ENCODE results near the gene CEP20.

DNA sequence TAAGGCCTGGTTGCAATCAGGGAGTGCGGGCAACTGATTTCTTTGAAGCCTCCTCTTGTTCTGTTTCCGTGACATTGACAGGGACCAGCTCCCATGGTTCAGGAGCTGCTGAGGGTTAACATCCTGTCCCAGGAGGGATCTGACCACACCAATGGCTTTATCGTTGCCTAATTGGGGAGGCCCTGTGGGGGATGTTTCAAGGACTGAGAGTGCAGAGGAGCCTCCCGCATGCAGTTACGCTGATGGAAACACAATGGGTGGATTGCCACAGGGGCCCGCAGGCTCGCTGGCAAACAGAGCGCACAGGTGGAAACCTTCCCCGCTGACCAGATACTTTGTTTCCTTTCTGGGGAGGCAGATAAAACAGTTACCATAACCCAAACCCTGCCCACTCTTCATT, 37.2 kb upstream of the CEP20 start:
- no peak for TF ChIP-seq TAF1 (IDR thresholded peaks at IDR 0.05; ENCODE audit: borderline replicate concordance, insufficient read depth, low read length)
- no peak for TF ChIP-seq POLR2AphosphoS5 (IDR thresholded peaks at IDR 0.05; ENCODE audit: low read depth, low read length)
- TF ChIP-seq FOXP2 (optimal IDR thresholded peaks at IDR 0.05; ENCODE audit: borderline replicate concordance, extremely low read depth, extremely low read length, insufficient read depth): no peak
- no peak for TF ChIP-seq SIN3A (IDR thresholded peaks at IDR 0.05; ENCODE audit: borderline replicate concordance, insufficient read depth, low read length)
- TF ChIP-seq, protein P1, sequence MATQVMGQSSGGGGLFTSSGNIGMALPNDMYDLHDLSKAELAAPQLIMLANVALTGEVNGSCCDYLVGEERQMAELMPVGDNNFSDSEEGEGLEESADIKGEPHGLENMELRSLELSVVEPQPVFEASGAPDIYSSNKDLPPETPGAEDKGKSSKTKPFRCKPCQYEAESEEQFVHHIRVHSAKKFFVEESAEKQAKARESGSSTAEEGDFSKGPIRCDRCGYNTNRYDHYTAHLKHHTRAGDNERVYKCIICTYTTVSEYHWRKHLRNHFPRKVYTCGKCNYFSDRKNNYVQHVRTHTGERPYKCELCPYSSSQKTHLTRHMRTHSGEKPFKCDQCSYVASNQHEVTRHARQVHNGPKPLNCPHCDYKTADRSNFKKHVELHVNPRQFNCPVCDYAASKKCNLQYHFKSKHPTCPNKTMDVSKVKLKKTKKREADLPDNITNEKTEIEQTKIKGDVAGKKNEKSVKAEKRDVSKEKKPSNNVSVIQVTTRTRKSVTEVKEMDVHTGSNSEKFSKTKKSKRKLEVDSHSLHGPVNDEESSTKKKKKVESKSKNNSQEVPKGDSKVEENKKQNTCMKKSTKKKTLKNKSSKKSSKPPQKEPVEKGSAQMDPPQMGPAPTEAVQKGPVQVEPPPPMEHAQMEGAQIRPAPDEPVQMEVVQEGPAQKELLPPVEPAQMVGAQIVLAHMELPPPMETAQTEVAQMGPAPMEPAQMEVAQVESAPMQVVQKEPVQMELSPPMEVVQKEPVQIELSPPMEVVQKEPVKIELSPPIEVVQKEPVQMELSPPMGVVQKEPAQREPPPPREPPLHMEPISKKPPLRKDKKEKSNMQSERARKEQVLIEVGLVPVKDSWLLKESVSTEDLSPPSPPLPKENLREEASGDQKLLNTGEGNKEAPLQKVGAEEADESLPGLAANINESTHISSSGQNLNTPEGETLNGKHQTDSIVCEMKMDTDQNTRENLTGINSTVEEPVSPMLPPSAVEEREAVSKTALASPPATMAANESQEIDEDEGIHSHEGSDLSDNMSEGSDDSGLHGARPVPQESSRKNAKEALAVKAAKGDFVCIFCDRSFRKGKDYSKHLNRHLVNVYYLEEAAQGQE (IDR thresholded peaks at IDR 0.05; ENCODE audit: insufficient read depth in 1 of 2, low read depth in 2 of 2, low read length in 2 of 2): no peak

Data from PFSK-1 (cell line).